GM21529 (cell line): ENCODE results near the gene CLC.
"Not testable (repeated sequence)": the region's sequence is repeated elsewhere in the genome, so short reads cannot be mapped to it uniquely, and the experiment has no call there.

Experiments used
- ATAC-seq: cut with Tn5 transposase; IDR thresholded peaks from one replicate; pipeline ENCODE4 v1.9.1; 2021; ENCODE audit not compliant: unreplicated experiment

CLC gene

GRCh38 chr19:39729594-39729993 is 8.2 kb downstream of the CLC start:
- no peak for ATAC-seq

GRCh38 chr19:39728040-39728439 is 9.8 kb downstream of the CLC start:
- ATAC-seq = no peak

GRCh38 chr19:39727070-39727800 is 10.6 kb downstream of the CLC start:
- ATAC-seq = no peak

- ATAC-seq = no peak
These were observed 11.8 kb downstream of the CLC start for GRCh38 chr19:39725995-39726394.

GRCh38 chr19:39720144-39720543 is 17.7 kb downstream of the CLC start:
- ATAC-seq = not testable (repeated sequence)

- ATAC-seq = no peak
These were observed 27.4 kb downstream of the CLC start for GRCh38 chr19:39710333-39710890.

GRCh38 chr19:39709026-39709872 is 28.6 kb downstream of the CLC start:
- no peak for ATAC-seq

- ATAC-seq = peak; percentile 48
These were observed 29.2 kb downstream of the CLC start for GRCh38 chr19:39708594-39708993.

- ATAC-seq = no peak
These were observed 32.1 kb downstream of the CLC start for GRCh38 chr19:39705578-39706188.

GRCh38 chr19:39704181-39705044 is 33.4 kb downstream of the CLC start, which contains the start of gene LGALS14:
Gene LGALS14 (plus strand): TSS chr19:39704481. CDS start chr19:39704529, 48 bp downstream.
- ATAC-seq = no peak

- peak; percentile 43 for ATAC-seq
These were observed 36.5 kb downstream of the CLC start for GRCh38 chr19:39701291-39701690.

- no peak for ATAC-seq
These were observed 39.3 kb downstream of the CLC start for GRCh38 chr19:39698535-39698934.

- ATAC-seq = no peak
These were observed 41.4 kb downstream of the CLC start for GRCh38 chr19:39696387-39696786.

- no peak for ATAC-seq
These were observed 42.1 kb downstream of the CLC start for GRCh38 chr19:39695759-39696158.

GRCh38 chr19:39692822-39693221 is 45.0 kb downstream of the CLC start:
- no peak for ATAC-seq

- ATAC-seq = no peak
These were observed 45.7 kb downstream of the CLC start for GRCh38 chr19:39692166-39692565.

- ATAC-seq = not testable (repeated sequence)
These were observed 49.2 kb downstream of the CLC start for GRCh38 chr19:39688637-39689036.

GRCh38 chr19:39686739-39687138 is 51.1 kb downstream of the CLC start:
- ATAC-seq = no peak

GRCh38 chr19:39684267-39684666 is 53.6 kb downstream of the CLC start:
- ATAC-seq = no peak

- ATAC-seq = no peak
These were observed 56.4 kb downstream of the CLC start for GRCh38 chr19:39681416-39681815.
